Measurements from ENCODE around the gene WDR37. TPM values are rescaled to one million over a fixed set of nuclear protein-coding genes. Genes with fewer than 3 reads are reported as not detected.

The WDR37 gene
- total and polyA plus RNA-seq, 10 of the 15 experiments (the other 5 are each of a cell fraction or from before 2014, with no cell fraction given): 1.9 to 11.1 (median 7.1) TPM

- in situ Hi-C loops (cut with MboI): no loop called here
- POLR2A ChIA-PET: no interaction called here
- Histone ChIP-seq H3K36me3 (ENCODE audit: control insufficient read depth in 2 of 2, insufficient read depth in 2 of 2, low read length in 1 of 2) (peaks cover 20 to 31% of the 10 kb centered on the region in 2 experiments; a peak in 3 of 4 replicates), H2AFZ (ENCODE audit: control insufficient read depth, low read depth, low read length) (no peak overlapping the region), H3K4me1 (ENCODE audit: control insufficient read depth, insufficient read depth, low read length) (no peaks in the 10 kb centered on the region), H3K27ac (ENCODE audit: control insufficient read depth, insufficient read depth) (no peak overlapping the region), H4K20me1 (ENCODE audit: control insufficient read depth, insufficient read depth) (no peaks in the 10 kb centered on the region), H3K4me3 (no peak overlapping the region), H3K9me3 (replicated peaks; ENCODE audit: control insufficient read depth, insufficient read depth, low read length) (no peaks in the 10 kb centered on the region), H3K4me2 (ENCODE audit: control insufficient read depth, insufficient read depth) (no peak overlapping the region), H3K79me2 (ENCODE audit: control insufficient read depth, insufficient read depth, low read length) (no peaks in the 10 kb centered on the region), H3K27me3 (replicated peaks in 1 of 2; ENCODE audit: control insufficient read depth in 2 of 2, insufficient read depth in 2 of 2, low read length in 1 of 2) (no peaks in the 10 kb centered on the region), H3K9ac (ENCODE audit: control insufficient read depth, insufficient read depth, low read length) (no peak overlapping the region)
- ATAC-seq: no peak
- DNase-seq (ENCODE audit: low read depth, low spot score): no peak
- 50% methylated on average over 3 of the region's 3 CpGs for WGBS (ENCODE audit: insufficient coverage, insufficient replicate concordance, low lambda C conversion rate, missing lambda C conversion rate)
- no peak for FAIRE-seq
- RAD21 ChIA-PET (ENCODE audit: unreplicated experiment): no interaction called here
- CTCF ChIA-PET: no interaction called here
- TF ChIP-seq SMARCA5 (IDR thresholded peaks at IDR 0.05): no peak
- TF ChIP-seq KLF5 (IDR thresholded peaks at IDR 0.05; ENCODE audit: partially characterized antibody): no peak
- no peak for TF ChIP-seq E2F8 (IDR thresholded peaks at IDR 0.05; ENCODE audit: low read depth, partially characterized antibody)
- no peak for TF ChIP-seq TCF7 (IDR thresholded peaks at IDR 0.05; ENCODE audit: borderline replicate concordance)
- no TSS peak for BruUV-seq (replicated peaks)
- intact Hi-C loops (cut with micrococcal nuclease; ENCODE audit: unreplicated experiment): no loop called here
- SMC1A ChIA-PET (ENCODE audit: uncharacterized antibody, unreplicated experiment): no interaction called here
Measured at GRCh38 chr10:1100143-1100542, 44.0 kb downstream of the WDR37 start.

GRCh38 chr10:1100691-1101368, 44.6 kb downstream of the WDR37 start:
- H3K9me3 ChIP-seq (replicated peaks; ENCODE audit: control insufficient read depth, insufficient read depth, low read length): no peaks in the 10 kb centered on the region
- intact Hi-C loops (cut with micrococcal nuclease; ENCODE audit: unreplicated experiment): no loop called here
- H3K27ac ChIP-seq (ENCODE audit: control insufficient read depth, insufficient read depth): no peak overlapping the region
- 92% methylated on average over 23 of the region's 23 CpGs for WGBS (ENCODE audit: insufficient coverage, insufficient replicate concordance, low lambda C conversion rate, missing lambda C conversion rate)
- DNase-seq (ENCODE audit: low read depth, low spot score): no peak
- no peak for ATAC-seq
- H3K79me2 ChIP-seq (ENCODE audit: control insufficient read depth, insufficient read depth, low read length): no peaks in the 10 kb centered on the region
- FAIRE-seq: no peak
- no peaks in the 10 kb centered on the region for H3K4me1 ChIP-seq (ENCODE audit: control insufficient read depth, insufficient read depth, low read length)
- H3K4me2 ChIP-seq (ENCODE audit: control insufficient read depth, insufficient read depth): no peak overlapping the region
- H2AFZ ChIP-seq (ENCODE audit: control insufficient read depth, low read depth, low read length): no peak overlapping the region
- ChIA-PET POLR2A (no interaction called here), RAD21 (ENCODE audit: unreplicated experiment) (no interaction called here), SMC1A (ENCODE audit: uncharacterized antibody, unreplicated experiment) (no interaction called here), CTCF (no interaction called here)
- no peaks in the 10 kb centered on the region for H4K20me1 ChIP-seq (ENCODE audit: control insufficient read depth, insufficient read depth)
- H3K27me3 ChIP-seq (replicated peaks in 1 of 2; ENCODE audit: control insufficient read depth in 2 of 2, insufficient read depth in 2 of 2, low read length in 1 of 2): no peaks in the 10 kb centered on the region
- H3K4me3 ChIP-seq: no peak overlapping the region
- no peak overlapping the region for H3K9ac ChIP-seq (ENCODE audit: control insufficient read depth, insufficient read depth, low read length)
- BruUV-seq (replicated peaks): no TSS peak
- peaks cover 17 to 31% of the 10 kb centered on the region in 2 experiments; a peak in 3 of 4 replicates for H3K36me3 ChIP-seq (ENCODE audit: control insufficient read depth in 2 of 2, insufficient read depth in 2 of 2, low read length in 1 of 2)
- in situ Hi-C loops (cut with MboI): no loop called here
- TF ChIP-seq MLLT1 (IDR thresholded peaks at IDR 0.05) (no peak), ZBTB33 (IDR thresholded peaks at IDR 0.05) (no peak), YY1 (IDR thresholded peaks at IDR 0.05; ENCODE audit: low read depth, low read length) (no peak), JUNB (IDR thresholded peaks at IDR 0.05) (no peak), FOS (IDR thresholded peaks at IDR 0.05; ENCODE audit: borderline replicate concordance, extremely low read depth, insufficient read length) (no peak), ATF2 (IDR thresholded peaks at IDR 0.05; ENCODE audit: low read length) (no peak)

Measured in GM12878 (cell line).